ENCODE data around the gene GOLGA6L7. TPM values are rescaled to one million over a fixed set of nuclear protein-coding genes. Genes with fewer than 3 reads are reported as not detected.

The GOLGA6L7 gene
- polyA plus RNA-seq, 2 of the 4 experiments (the other 2 are of a cell fraction), result not detected

- Histone ChIP-seq H3K4me3 (no peak overlapping the region), H3K27ac (no peak overlapping the region), H3K4me1 (peaks cover 11% of the 10 kb centered on the region), H3K9me3 (no peaks in the 10 kb centered on the region), H3K4me2 (peak overlapping the region; percentile 4; the same call in 1 of the 3 replicates)
- CTCF ChIA-PET, result no interaction called here
- TF ChIP-seq USF2 (IDR thresholded peaks at IDR 0.05) (no peak), GATA3 (IDR thresholded peaks at IDR 0.05; ENCODE audit: borderline replicate concordance) (no peak), HMGXB4 (CRISPR knock-in tag; IDR thresholded peaks at IDR 0.05; ENCODE audit: borderline replicate concordance) (no peak), JUNB (IDR thresholded peaks at IDR 0.05) (0 out of 2 replicates have a peak, but pooled peaks have one; percentile 34), KDM5A (IDR thresholded peaks at IDR 0.05) (no peak), POLR2AphosphoS2 (conservative IDR thresholded peaks at IDR 0.05; ENCODE audit: low read length) (no peak), FOSL2 (IDR thresholded peaks at IDR 0.05) (0 out of 2 replicates have a peak, but pooled peaks have one; percentile 19), FOSL2 (CRISPR knock-in tag; IDR thresholded peaks at IDR 0.05) (peak; percentile 63)
- POLR2A ChIA-PET, result no interaction called here
- WGBS (ENCODE audit: missing lambda C conversion rate), result 47% methylated on average over 4 of the region's 4 CpGs
- FAIRE-seq, result peak; percentile 81
- peak in 1 of 2 experiments; percentile 59 for DNase-seq (ENCODE audit: low read depth in 1 of 2, low spot score in 1 of 2)
- peak in 1 of 2 experiments; percentile 27; a peak in 2 of 6 replicates for ATAC-seq
These were observed 48.5 kb upstream of the GOLGA6L7 start for GRCh38 chr15:28896951-28897350.

- H3K4me1 ChIP-seq, result peaks cover 16% of the 10 kb centered on the region
- H3K4me2 ChIP-seq, result no peak overlapping the region
- POLR2A ChIA-PET, result no interaction called here
- DNase-seq (ENCODE audit: low read depth in 1 of 2, low spot score in 1 of 2) (no peak), FAIRE-seq (no peak), ATAC-seq (no peak)
- H3K4me3 ChIP-seq, result no peak overlapping the region
- TF ChIP-seq POLR2AphosphoS2 (conservative IDR thresholded peaks at IDR 0.05; ENCODE audit: low read length) (no peak), TFCP2L1 (CRISPR knock-in tag; IDR thresholded peaks at IDR 0.05) (no peak), CTCF (IDR thresholded peaks at IDR 0.05) (no peak), SREBF2 (IDR thresholded peaks at IDR 0.05) (no peak), RCOR1 (IDR thresholded peaks at IDR 0.05; ENCODE audit: low read depth, low read length) (no peak), HOXB13 (CRISPR knock-in tag; IDR thresholded peaks at IDR 0.05; ENCODE audit: low read depth) (no peak), CBX8 (IDR thresholded peaks at IDR 0.05) (no peak), GATA3 (IDR thresholded peaks at IDR 0.05; ENCODE audit: borderline replicate concordance) (no peak), CEBPB (IDR thresholded peaks at IDR 0.05) (no peak), CHD2 (IDR thresholded peaks at IDR 0.05; ENCODE audit: low read length, partially characterized antibody) (no peak), HEYL (CRISPR knock-in tag; IDR thresholded peaks at IDR 0.05) (no peak), NR3C1 (IDR thresholded peaks at IDR 0.05) (no peak), USF2 (IDR thresholded peaks at IDR 0.05) (no peak), MAFK (IDR thresholded peaks at IDR 0.05; ENCODE audit: partially characterized antibody) (no peak), ZSCAN20 (CRISPR knock-in tag; IDR thresholded peaks at IDR 0.05) (no peak), MAX (IDR thresholded peaks at IDR 0.05) (no peak)
- CTCF ChIA-PET, result no interaction called here
- H3K9me3 ChIP-seq, result no peaks in the 10 kb centered on the region
- WGBS (ENCODE audit: missing lambda C conversion rate), result 90% methylated on average over 6 of the region's 6 CpGs
- no peak overlapping the region for H3K27ac ChIP-seq
These were observed 47.1 kb upstream of the GOLGA6L7 start for GRCh38 chr15:28895566-28895965.
